HG02938 (cell line): ENCODE measurements around the gene SART3.

ENCODE experiments used
- ATAC-seq: cut with Tn5 transposase; IDR thresholded peaks from one replicate; pipeline ENCODE4 v1.9.1; 2021; ENCODE audit warnings: mild to moderate bottlenecking, moderate library complexity; ENCODE audit not compliant: unreplicated experiment

SART3 gene

DNA sequence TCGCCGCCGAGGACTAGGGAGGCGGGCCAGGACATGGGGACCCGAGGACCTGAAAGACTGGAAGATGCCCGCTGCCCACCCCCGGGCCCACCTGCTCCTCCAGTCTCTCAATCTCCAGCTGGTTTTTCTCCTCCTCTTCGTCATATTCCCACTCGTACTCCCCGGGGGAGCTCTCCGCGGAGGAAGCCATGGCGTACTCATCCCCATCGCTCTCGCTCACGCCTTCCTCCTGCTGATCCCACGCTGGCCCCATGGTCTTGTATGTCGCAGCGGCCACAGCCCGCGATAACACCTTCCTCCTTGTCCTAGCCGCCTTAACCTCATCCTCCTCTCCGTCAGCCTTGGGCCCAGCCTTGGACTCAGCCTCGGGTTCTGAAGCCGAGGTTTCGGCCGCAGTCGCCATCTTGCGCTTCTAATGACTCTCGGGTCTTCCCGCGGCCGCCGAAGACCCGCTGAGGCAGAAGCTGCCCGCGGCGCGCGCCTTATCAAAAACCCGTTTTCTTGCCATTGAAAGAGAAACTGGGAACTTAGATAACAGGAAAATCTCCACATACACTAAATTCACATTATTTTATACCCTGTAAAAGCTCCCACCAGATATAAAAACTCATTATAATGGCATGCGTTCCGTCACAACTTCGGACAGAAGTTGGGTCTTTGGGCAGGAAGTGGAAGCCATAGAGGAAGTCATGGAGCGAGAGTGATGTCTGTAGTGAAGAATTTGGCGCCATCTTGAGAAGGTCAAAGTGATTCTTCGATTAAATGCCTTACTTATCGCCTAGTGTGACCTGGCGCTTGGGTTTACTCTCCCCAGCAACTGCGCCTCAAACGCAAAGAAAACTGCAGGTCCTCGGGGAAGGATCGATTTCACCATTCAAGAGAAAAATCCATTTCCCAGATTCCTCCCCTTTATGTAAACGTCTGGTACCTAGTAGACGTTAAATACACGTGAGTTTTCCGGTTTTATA, at the start of gene SART3:
SART3 (minus strand) TSS at position 422 of the 968 bp plus-strand sequence; CDS start at position 403, 19 bp downstream.
- ATAC-seq, result peak; percentile 36

- no peak for ATAC-seq
Observed at GRCh38 chr12:108610336-108610815, 49.4 kb upstream of the SART3 start.

- no peak for ATAC-seq
Observed at GRCh38 chr12:108609537-108610335, 48.8 kb upstream of the SART3 start.

- ATAC-seq, result no peak
Observed at GRCh38 chr12:108608616-108609015, 47.6 kb upstream of the SART3 start.

GRCh38 chr12:108607981-108608600, 47.1 kb upstream of the SART3 start:
- ATAC-seq, result no peak

DNA sequence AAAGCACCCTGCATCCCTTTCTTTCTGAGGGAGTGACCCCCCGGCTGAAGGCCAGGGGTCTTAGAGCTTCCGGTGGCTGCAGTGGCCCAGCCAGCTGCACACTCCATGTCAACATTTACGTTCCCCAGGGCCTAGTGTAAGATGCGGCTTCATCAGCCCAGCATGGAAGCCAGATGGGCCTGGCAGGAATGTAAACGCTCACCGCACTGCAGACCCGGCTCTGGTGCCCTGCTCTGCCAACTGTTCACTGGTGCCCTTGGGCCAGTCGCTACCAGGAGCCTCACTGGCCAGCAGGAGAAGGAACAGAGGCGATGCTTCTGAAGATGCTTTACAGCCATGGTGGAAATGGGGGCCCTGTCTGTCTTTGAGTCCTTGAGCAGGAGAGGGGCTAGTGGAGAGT, 45.5 kb upstream of the SART3 start:
- no peak for ATAC-seq

GRCh38 chr12:108605690-108606406, 44.9 kb upstream of the SART3 start:
- ATAC-seq, result no peak

- no peak for ATAC-seq
Observed at GRCh38 chr12:108605000-108605689, 44.2 kb upstream of the SART3 start.

GRCh38 chr12:108604208-108604941, 43.4 kb upstream of the SART3 start:
- no peak for ATAC-seq

GRCh38 chr12:108603743-108604142, 42.8 kb upstream of the SART3 start:
- no peak for ATAC-seq

DNA sequence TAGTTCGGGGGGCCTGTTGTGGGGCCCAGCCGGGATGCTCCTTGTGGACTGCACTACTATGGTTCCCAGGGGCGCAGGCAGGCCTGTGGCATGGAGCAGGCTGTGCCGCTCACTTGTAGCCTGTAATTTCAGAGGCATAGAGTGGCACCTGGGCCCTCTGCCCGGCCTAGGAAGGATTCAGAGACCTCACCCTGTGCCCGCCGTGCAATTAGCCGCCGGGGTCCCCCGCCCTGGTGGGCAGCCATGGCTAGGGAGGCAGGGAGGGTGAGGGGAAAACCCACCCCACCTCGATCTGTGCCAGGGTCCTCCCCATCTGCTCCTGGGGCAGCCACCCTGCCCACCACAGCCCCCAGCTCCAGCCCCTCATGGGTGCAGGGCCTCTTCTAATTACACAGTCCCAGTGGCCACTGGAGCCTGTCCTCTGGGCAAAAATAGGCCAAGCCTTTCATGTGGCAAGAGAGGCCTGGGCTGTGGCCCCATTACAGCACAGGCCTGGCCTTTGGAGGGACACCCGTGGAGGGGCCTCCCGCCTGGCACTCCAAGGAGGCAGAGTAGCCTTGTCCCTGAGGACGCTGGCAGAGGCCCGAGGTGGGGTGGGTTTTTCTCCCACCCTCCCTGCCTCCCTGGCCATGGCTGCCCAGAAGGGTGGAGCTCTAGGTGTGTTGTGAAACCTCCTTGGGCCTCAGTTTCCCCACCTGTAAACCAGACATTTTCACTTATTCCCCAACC, 42.2 kb upstream of the SART3 start:
- no peak for ATAC-seq

DNA sequence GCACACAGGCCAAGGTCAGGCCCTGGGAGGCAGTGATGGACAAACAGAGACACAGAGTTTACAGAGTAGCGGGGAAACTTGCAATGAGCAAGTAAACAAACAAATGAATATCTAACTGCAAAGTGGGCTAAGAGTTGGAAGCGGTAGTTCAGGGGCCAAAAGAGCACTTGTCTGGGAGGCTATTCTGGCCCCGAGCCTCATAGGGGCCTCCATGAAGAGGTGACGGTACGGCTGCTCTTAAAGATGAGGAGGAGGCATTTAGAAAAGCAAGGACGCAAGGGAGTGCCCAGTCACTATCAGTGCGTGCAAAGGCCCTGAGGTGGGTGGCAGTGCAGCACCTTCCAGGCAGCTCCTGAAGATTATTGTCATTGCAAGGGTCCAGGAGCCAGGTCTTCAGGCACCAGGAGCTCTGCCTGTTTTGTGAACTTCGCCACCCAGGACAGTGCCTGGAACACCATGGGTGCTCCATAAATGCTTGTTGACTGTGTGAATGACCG, 41.3 kb upstream of the SART3 start:
- ATAC-seq, result no peak

- ATAC-seq, result no peak
Observed at GRCh38 chr12:108600702-108601007, 39.7 kb upstream of the SART3 start.

DNA sequence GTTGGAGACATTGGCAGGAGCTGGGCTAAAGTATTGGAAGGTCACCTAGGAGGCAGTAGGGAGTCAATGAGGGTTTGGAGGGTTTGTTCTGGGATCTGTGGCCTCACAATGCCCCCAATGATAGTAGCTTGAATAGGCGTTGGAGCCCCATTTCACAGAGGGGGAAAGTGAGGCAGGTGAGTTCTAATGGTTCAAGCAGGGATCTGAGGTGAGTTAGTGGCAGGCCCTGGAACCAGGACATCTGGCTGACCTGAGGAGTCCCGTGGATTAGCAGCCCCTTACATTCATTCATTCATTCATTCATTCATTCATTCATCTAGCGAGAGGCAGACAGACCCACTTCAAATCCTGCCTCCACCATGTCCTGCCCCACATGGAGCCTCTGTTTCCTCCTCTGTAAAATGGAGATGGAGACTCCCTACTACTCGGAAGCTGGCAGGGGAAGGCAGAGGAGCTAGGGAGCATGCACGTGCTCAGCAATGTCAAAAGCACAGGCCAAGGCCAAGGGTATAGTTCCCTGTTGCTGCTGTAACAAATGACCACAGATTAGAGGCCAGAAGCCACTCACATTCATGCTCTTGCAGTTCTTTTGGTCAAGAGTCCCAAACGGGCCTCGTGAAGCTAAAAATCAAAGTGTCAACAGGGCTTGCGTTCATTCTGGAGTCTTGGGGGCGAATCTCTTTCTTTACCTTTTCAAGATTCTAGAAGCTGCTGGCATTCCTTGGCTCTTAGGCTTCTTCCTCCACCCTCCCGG, 39.2 kb upstream of the SART3 start:
- no peak for ATAC-seq

DNA sequence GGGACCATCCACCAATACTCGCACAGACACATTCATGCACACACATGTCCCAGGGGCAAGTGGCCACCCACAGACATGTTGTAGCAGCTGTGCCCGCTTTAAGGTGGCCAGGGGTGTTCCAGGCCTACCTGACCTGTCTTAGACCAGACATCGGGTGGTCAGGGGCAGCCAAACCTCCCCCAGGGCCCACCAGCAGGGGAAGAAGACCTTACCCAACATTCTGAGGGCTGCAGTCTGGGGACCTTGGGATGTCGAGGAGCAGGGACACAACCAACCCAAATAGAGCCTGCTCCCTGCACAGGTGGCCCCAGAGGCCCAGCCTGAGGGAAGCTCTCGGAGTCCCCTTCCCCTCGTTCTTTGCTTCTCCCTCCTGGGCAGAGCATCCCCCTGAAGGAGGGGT, 38.6 kb upstream of the SART3 start:
- ATAC-seq, result no peak

DNA sequence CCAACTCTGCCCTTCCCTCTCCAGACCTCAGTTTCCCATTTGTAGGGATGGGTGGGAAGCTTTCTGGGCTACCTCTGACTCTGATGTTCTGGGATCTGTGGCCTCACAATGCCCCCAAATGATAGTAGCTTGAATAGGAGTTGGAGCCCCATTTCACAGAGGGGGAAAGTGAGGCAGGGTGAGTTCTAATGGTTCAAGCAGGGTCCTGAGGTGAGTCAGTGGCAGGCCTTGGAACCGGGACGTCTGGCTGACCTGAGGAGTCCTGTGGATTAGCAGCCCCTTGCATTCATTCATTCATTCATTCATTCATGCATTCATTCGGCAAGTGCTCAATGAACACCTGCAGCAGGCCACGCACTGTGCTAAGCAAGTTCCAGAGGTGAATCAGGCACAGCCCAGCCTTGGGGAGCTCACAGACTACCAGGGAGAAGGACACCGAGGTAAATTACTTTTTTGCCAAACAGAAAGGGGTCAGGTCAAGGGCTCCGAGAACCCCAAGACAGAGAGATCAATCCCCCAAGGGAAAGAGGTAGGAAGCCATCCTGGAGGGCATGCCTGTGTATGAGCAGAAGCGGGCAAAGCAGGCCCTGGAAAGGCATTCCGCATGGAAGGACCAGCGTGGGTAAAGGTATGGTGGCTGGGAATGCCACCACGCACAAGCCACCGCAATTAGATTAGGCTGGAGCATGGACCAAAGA, 37.7 kb upstream of the SART3 start:
- no peak for ATAC-seq
